Measurements from ENCODE around the gene SLC39A9.

Gene SLC39A9

DNA sequence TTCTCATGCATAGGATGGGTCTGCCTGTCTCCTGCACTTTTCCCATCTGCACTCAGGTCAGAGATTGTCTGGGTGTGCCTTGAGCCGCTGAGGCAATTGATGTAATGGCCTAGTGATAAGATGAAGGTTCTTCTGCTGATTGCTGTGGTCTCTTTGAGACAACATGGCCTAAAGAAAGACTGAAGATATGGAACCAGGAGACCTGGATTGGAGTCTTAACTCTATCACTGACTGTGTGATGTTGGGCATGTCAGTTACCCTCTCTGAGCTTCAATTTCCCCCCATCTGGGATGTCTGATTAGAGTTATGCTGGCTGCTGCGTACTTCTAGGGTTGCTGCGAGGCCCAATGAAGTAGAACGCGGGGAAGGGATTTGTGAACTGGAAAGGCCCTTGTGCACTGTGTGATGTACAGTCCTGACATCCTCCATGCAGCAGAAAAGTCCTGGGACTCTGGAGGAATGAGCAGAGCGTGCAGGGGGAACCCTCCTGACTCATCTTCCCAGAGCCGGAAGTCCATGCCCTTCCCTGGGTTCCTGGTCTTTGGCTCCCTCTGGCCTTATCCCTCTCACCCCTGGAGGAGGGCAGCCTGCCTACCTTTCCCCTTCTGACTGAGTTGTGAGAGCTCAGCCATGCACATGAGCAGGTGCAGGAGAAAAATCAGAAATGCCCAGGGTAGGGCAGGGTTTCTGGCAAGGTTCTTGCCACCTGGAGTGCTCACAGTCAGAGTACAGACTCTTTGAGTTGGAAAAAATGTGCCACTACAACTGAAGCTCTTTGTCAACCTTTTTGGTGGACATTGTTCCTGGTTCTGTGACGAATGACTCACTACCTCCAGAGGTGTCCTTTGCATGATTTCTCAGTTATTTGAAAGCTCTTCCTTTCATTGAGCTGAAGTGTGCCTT lies 107.1 kb downstream of the SLC39A9 start:
- DNase-seq: no peak

DNA sequence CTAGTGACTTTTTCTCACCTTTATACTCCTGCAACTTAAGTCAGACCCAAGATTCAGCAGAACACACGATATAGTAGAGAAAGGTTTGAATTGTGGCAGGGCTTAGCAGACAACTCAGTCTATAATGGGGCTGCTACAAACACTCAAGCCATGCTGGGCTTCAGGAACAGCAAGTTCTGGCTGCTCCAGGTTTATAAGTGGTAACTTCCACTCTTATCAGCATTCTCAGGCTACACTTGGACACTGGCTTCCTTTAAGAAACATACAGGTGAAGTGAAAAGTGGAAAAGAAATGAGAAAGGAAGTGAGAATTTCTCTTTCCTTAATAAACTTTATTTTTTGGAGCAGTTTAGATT lies 107.7 kb downstream of the SLC39A9 start:
- DNase-seq: no peak
